PC-9 (cell line): ENCODE measurements around the gene PLEKHH3. TPM values are rescaled to one million over a fixed set of nuclear protein-coding genes. Genes with fewer than 3 reads are reported as not detected.
A peak's percentile ranks its signal among the peaks of the same experiment; 100 is the strongest.
"Not testable (repeated sequence)": the region's sequence is repeated elsewhere in the genome, so short reads cannot be mapped to it uniquely, and the experiment has no call there.

Experiments
- BruUV-seq: library from RNA; stranded (reverse); fragments of 400-500 nt; replicated peaks from 2 replicates; lab custom pipeline; 2021; lab: Mats Ljungman, UMichigan
- CTCF ChIA-PET: fragments of 300-600 bp; sonication (Branson Sonifier 250); formaldehyde crosslinking; loops from one replicate; lab custom pipeline; 2022; ENCODE audit warnings: antibody characterized with exemption; lab: Charles Lee
- POLR2A ChIA-PET: fragments of 300-600 bp; sonication (Branson Sonifier 250); formaldehyde crosslinking; loops from one replicate; lab custom pipeline; 2022; ENCODE audit warnings: antibody characterized with exemption; ENCODE audit not compliant: unreplicated experiment; lab: Charles Lee
- DNase-seq, 2 experiments: peaks; one replicate each; pipeline versions ENCODE4 v3.0.0 to v3.0.0-alpha.2; 2015 to 2022; ENCODE audit warnings: mixed read lengths in 1 of 2
- H2AFZ ChIP-seq: fragments of 200-600 bp; sonication (generic); 2 replicates; pipeline ENCODE4 v1.8.1; 2017; ENCODE audit warnings: antibody characterized with exemption
- H3F3A ChIP-seq: fragments of 200-600 bp; sonication (generic); 2 replicates; pipeline ENCODE4 v1.8.1; 2017; ENCODE audit warnings: antibody characterized with exemption, mild to moderate bottlenecking, low read depth; ENCODE audit not compliant: insufficient read depth
- H3K27ac ChIP-seq: fragments of 200-600 bp; sonication (generic); 2 replicates; pipeline ENCODE4 v1.6.1; 2016; ENCODE audit warnings: mixed run types
- H3K27me3 ChIP-seq: fragments of 200-600 bp; sonication (generic); 2 replicates; pipeline ENCODE4 v1.6.1; 2016; ENCODE audit warnings: low read depth, mixed run types; ENCODE audit not compliant: insufficient read depth
- H3K36me3 ChIP-seq: fragments of 200-600 bp; sonication (generic); 2 replicates; pipeline ENCODE4 v1.6.1; 2016; ENCODE audit warnings: low read depth, mixed run types
- H3K4me1 ChIP-seq: fragments of 200-600 bp; sonication (generic); replicated peaks from 2 replicates; pipeline ENCODE4 v1.6.1; 2016; ENCODE audit warnings: mixed run types; ENCODE audit not compliant: insufficient read depth
- H3K4me2 ChIP-seq: fragments of 200-600 bp; sonication (generic); 2 replicates; pipeline ENCODE4 v1.6.1; 2017; ENCODE audit warnings: mixed run types
- H3K4me3 ChIP-seq: fragments of 200-600 bp; sonication (generic); 2 replicates; pipeline ENCODE4 v1.6.1; 2016; ENCODE audit warnings: mixed run types
- H3K79me2 ChIP-seq: fragments of 200-600 bp; sonication (generic); 2 replicates; pipeline ENCODE4 v1.6.1; 2017; ENCODE audit warnings: low read depth, mixed run types
- H3K9me2 ChIP-seq: fragments of 200-600 bp; sonication (generic); 2 replicates; pipeline ENCODE4 v1.8.1; 2017; ENCODE audit warnings: mild to moderate bottlenecking; ENCODE audit not compliant: insufficient read depth
- H3K9me3 ChIP-seq: fragments of 200-600 bp; sonication (generic); 2 replicates; pipeline ENCODE4 v1.8.1; 2016; ENCODE audit warnings: low read depth; ENCODE audit not compliant: insufficient read depth
- H4K20me1 ChIP-seq: fragments of 200-600 bp; sonication (generic); 2 replicates; pipeline ENCODE4 v1.8.1; 2017; ENCODE audit not compliant: insufficient read depth
- EZH2 ChIP-seq: fragments of 200-600 bp; sonication (generic); IDR thresholded peaks from 2 replicates; pipeline ENCODE4 v1.8.0; 2017; ENCODE audit warnings: antibody characterized with exemption, low read depth
- intact Hi-C: fragments of 100-400 bp; cut with micrococcal nuclease; formaldehyde crosslinking; loops from one replicate; pipeline ENCODE4 v1.10.0; 2022; ENCODE audit not compliant: unreplicated experiment
- total RNA-seq: library from RNA; stranded (reverse); gene quantifications from 2 replicates; pipeline ENCODE4 v1.2.3, GENCODE V29; 2021
- TF ChIP-seq, protein P1 (sequence below): fragments of 200-600 bp; sonication (generic); conservative IDR thresholded peaks from 2 replicates; pipeline ENCODE4 v1.6.1; 2017; ENCODE audit warnings: mixed run types, antibody characterized with exemption, mild to moderate bottlenecking, moderate library complexity

PLEKHH3 gene
- total RNA-seq, 1 experiment from 2014 or later: 22.5 TPM

DNA sequence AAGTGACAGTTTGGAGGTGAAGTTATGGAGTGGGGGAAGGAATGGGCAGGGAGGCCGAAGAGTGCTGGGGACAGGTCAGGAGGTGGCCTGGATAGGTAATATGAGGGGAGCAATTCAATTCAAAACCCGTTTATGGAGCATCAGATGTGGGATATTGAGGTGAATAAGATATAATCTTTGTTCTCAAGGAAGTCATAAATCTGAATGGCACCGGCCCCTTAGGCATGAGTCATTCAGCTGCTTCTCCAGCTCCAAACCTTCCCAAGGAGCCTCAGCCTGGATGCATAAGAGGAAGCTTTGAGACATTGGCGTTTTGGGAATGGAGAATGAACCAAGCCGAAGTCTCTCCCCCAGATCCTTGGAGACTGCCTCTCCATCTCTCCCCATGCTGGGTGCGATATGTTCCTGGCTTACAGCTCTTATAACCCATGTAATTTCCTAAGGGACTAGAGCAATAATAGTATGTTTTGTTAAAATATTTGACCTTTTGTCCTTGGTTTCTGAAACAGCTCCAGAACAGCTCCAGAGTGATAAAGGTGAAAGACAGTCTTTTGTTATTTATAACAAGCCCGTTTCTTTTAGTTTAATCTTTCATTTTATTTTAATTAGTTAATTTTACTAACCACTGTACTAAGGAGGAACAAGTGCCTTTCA lies 16.0 kb downstream of the PLEKHH3 start:
- Histone ChIP-seq H3K36me3 (no peaks in the 10 kb centered on the region), H3K4me2 (peak overlapping the region; percentile 59), H3K27me3 (no peaks in the 10 kb centered on the region), H3K9me3 (no peaks in the 10 kb centered on the region), H3K4me3 (no peak overlapping the region; the same call in 1 of the 2 replicates), H2AFZ (no peak overlapping the region), H3F3A (peaks cover 38% of the 10 kb centered on the region), H4K20me1 (no peaks in the 10 kb centered on the region), H3K4me1 (peaks cover 33% of the 10 kb centered on the region), H3K9me2 (no peaks in the 10 kb centered on the region), H3K27ac (peak overlapping the region; percentile 49), H3K79me2 (no peaks in the 10 kb centered on the region)
- BruUV-seq: no TSS peak
- peak; percentile 50 to 82 for DNase-seq
- TF ChIP-seq EZH2: no peak
- TF ChIP-seq, protein P1, sequence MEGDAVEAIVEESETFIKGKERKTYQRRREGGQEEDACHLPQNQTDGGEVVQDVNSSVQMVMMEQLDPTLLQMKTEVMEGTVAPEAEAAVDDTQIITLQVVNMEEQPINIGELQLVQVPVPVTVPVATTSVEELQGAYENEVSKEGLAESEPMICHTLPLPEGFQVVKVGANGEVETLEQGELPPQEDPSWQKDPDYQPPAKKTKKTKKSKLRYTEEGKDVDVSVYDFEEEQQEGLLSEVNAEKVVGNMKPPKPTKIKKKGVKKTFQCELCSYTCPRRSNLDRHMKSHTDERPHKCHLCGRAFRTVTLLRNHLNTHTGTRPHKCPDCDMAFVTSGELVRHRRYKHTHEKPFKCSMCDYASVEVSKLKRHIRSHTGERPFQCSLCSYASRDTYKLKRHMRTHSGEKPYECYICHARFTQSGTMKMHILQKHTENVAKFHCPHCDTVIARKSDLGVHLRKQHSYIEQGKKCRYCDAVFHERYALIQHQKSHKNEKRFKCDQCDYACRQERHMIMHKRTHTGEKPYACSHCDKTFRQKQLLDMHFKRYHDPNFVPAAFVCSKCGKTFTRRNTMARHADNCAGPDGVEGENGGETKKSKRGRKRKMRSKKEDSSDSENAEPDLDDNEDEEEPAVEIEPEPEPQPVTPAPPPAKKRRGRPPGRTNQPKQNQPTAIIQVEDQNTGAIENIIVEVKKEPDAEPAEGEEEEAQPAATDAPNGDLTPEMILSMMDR: no peak
- POLR2A ChIA-PET: interaction anchor here (0.6 to 1.1 kb wide), 2 partner anchors 43 to 62 kb away, joined by 3 to 7 read pairs; no protein-coding TSS in a partner anchor
- CTCF ChIA-PET: interaction anchor here (0.7 kb wide), 1 partner anchor 728 kb away, joined by 3 read pairs; no protein-coding TSS in a partner anchor
- intact Hi-C loops: no loop called here

DNA sequence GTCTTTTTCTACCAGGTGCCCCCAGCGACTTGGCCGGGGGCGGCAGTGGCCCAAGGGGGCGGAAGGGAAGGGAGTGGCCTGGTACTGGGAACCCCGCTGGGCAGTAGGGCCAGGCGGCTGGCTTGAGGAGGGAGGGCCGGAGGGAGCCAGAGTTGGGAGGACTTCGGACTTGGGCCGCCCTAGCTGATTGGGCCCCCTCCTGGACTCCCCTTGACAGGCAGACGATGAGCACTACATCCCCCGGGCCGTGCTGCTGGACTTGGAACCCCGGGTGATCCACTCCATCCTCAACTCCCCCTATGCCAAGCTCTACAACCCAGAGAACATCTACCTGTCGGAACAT lies 16.9 kb downstream of the PLEKHH3 start:
- POLR2A ChIA-PET, H3K27me3 ChIP-seq, H3K9me3 ChIP-seq, H3K9me2 ChIP-seq, BruUV-seq, H4K20me1 ChIP-seq, DNase-seq, CTCF ChIA-PET, H3K36me3 ChIP-seq, H3K79me2 ChIP-seq: not testable (repeated sequence)
- Histone ChIP-seq H3K27ac (peak overlapping the region; percentile 49; the same call in 1 of the 2 replicates), H3K4me3 (peak overlapping the region; percentile 70; the same call in 1 of the 2 replicates), H3K4me1 (peaks cover 41% of the 10 kb centered on the region), H3K4me2 (peak overlapping the region; percentile 100), H3F3A (peaks cover 47% of the 10 kb centered on the region), H2AFZ (peak overlapping the region; percentile 79)
- intact Hi-C loops: loop anchor here (5.0 kb wide), 1 partner anchor 38 kb away; no protein-coding TSS in a partner anchor

DNA sequence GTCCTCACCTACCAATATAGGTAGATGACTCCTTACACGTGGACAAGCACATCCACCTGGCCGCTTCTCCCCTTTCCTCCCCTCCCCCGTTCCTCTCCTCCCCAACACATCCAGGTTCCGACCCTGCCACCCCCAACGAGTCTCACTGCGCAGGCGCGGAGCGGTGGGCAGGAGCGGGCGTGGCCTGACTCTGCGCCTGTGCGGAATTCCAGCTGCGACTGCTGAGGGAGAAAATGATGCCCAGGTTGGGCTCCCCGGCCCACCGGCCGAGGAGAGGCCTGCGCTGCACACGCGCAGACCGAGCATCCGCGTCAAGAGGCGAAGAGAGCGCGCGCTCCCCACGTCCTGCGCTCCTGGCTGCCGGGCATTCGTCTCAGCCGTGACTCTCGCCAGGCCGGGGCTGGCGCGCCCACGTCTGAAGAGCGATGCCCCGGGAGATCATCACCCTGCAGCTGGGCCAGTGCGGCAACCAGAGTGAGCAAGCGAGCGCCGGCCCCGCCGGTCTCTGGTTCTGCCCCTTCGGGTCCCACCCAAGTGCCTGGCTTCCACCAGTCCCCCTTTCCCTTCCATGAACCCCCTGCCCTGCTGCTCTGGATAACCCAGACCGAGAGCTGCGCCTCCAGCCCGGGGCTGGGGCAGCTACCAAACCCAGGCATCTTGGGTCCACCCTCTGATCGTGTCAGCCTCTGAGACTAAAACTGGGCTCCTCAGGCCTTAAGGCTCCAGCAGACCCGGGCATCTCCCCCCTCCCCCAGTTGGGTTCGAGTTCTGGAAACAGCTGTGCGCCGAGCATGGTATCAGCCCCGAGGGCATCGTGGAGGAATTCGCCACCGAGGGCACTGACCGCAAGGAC lies 17.5 kb downstream of the PLEKHH3 start, which contains the start of gene TUBG2:
TUBG2 (plus strand) TSS at position 206 of the 853 bp plus-strand sequence; CDS start at position 426, 220 bp downstream.
- peak; percentile 70 to 92 for DNase-seq
- Histone ChIP-seq H3K9me2 (no peaks in the 10 kb centered on the region), H3F3A (peaks cover 47% of the 10 kb centered on the region), H4K20me1 (no peaks in the 10 kb centered on the region), H2AFZ (peak within 1 kb of the TSS; percentile 79), H3K27ac (peak within 1 kb of the TSS; percentile 49), H3K27me3 (no peaks in the 10 kb centered on the region), H3K9me3 (no peaks in the 10 kb centered on the region), H3K4me1 (peaks cover 41% of the 10 kb centered on the region), H3K79me2 (no peaks in the 10 kb centered on the region), H3K4me3 (peak within 1 kb of the TSS; percentile 70), H3K4me2 (peak within 1 kb of the TSS; percentile 100), H3K36me3 (no peaks in the 10 kb centered on the region)
- ChIA-PET POLR2A (interaction anchor here (0.7 kb wide), 1 partner anchor 14 kb away, joined by 5 read pairs; no protein-coding TSS in a partner anchor), CTCF (interaction anchor here (0.7 kb wide), 1 partner anchor 14 kb away, joined by 9 read pairs; no protein-coding TSS in a partner anchor)
- TF ChIP-seq, protein P1: no peak
- no peak for TF ChIP-seq EZH2
- intact Hi-C loops: loop anchor here (5.0 kb wide), 1 partner anchor 37 kb away; no protein-coding TSS in a partner anchor
- no TSS peak for BruUV-seq
